HepG2 (cell line): ENCODE results near the gene CBX2.

Source experiments
- ATRX ChIP-seq: sonication (generic); formaldehyde crosslinking; IDR thresholded peaks from 2 replicates; pipeline ENCODE4 v1.4.0; 2020; ENCODE audit warnings: missing genetic modification reagents, borderline replicate concordance
- MLLT10 ChIP-seq: sonication (generic); formaldehyde crosslinking; IDR thresholded peaks from 2 replicates; pipeline ENCODE4 v1.4.0; 2020; ENCODE audit warnings: missing genetic modification reagents
- MXI1 ChIP-seq: IDR thresholded peaks from 3 replicates; pipeline ENCODE4 v1.6.1; 2012; ENCODE audit warnings: low read depth, low read length, inconsistent platforms, borderline replicate concordance
- RFX5 ChIP-seq: IDR thresholded peaks from 2 replicates; pipeline ENCODE4 v1.6.1; 2011; ENCODE audit warnings: low read depth, low read length, improper control_type of control experiment
- SIN3B ChIP-seq: fragments of 150-350 bp; IDR thresholded peaks from 2 replicates; pipeline ENCODE4 v1.6.1; 2014; ENCODE audit warnings: low read length
- TMF1 ChIP-seq: sonication (generic); formaldehyde crosslinking; IDR thresholded peaks from 2 replicates; pipeline ENCODE4 v1.8.1; 2022; ENCODE audit warnings: low read depth, missing genetic modification reagents
- ZMYM4 ChIP-seq: sonication (generic); formaldehyde crosslinking; IDR thresholded peaks from 2 replicates; pipeline ENCODE4 v1.8.1; 2023; ENCODE audit warnings: mild to moderate bottlenecking, missing genetic modification reagents
- ZNF460 ChIP-seq: sonication (generic); formaldehyde crosslinking; IDR thresholded peaks from 2 replicates; pipeline ENCODE4 v1.5.1; 2020; ENCODE audit warnings: missing genetic modification reagents, mild to moderate bottlenecking, borderline replicate concordance
- ZZZ3 ChIP-seq: sonication (generic); formaldehyde crosslinking; IDR thresholded peaks from 2 replicates; pipeline ENCODE4 v1.4.0; 2020; ENCODE audit warnings: missing genetic modification reagents, mild to moderate bottlenecking, borderline replicate concordance
- TF ChIP-seq, protein P1 (sequence below), 2 experiments: sonication (generic) in 1 of 2; formaldehyde crosslinking in 1 of 2; IDR thresholded peaks; 2 replicates each; pipeline versions ENCODE4 v1.5.1 to v1.6.1; 2011 to 2020; ENCODE audit warnings: borderline replicate concordance in 1 of 2, low read depth in 1 of 2, low read length in 1 of 2, mild to moderate bottlenecking in 1 of 2, missing genetic modification reagents in 1 of 2, moderate library complexity in 1 of 2
- TF ChIP-seq, protein P2 (sequence below), 2 experiments: IDR thresholded peaks; 2 replicates each; pipeline ENCODE4 v1.6.1; 2011 to 2012; ENCODE audit warnings: low read length in 2 of 2, borderline replicate concordance in 1 of 2, low read depth in 1 of 2, mild to moderate bottlenecking in 1 of 2, moderate library complexity in 1 of 2
- TF ChIP-seq, protein P3 (sequence below): sonication (generic); formaldehyde crosslinking; IDR thresholded peaks from 2 replicates; pipeline ENCODE4 v1.4.0; 2020; ENCODE audit warnings: mild to moderate bottlenecking, missing genetic modification reagents
- TF ChIP-seq, protein P4 (sequence below): sonication (generic); formaldehyde crosslinking; IDR thresholded peaks from 2 replicates; pipeline ENCODE4 v1.4.0; 2020; ENCODE audit warnings: missing genetic modification reagents

DNA sequence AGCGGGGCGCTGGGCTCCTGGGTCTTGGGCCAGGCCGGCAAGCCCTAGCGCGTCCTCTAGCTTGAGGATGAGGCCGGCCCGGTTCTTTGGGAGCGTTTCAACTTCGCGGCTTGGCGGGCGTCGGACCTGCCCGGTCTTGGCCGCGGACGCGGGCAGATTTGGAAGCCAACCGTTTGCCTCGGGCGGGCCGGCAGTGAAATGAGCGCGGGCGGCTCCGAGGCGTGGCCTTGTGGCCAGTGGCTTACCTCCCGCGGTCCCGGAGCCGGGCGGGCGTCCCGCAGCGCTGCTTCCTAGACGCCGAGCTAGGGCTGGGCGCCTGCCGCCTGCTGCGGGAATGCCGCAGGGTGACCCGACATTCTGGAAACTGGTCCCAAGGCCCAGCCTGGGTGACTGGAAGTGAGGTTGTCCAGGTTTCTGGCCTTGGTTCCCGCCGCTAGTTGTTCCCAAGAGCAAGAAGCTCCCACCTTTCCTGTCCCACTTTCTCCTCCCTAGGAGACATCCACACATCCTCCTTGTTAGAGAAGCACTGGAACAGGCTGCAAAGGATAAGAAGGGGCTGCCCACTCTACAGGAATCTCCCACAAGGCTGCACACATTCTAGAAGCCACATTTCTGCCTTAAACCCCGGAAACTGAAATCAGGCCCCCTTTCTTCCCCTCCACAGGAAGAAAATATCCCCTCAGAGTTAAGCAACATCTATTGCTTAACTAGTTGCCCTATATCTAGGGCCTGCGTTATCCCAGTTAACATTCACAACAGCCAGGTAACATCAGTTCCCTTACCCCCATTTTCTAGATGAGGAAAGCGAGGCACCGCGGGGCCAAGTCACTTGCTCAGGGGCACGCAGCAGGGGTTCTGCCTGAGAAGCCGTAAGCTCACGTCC is 23.4 kb downstream of the CBX2 start:
- TF ChIP-seq, protein P1, sequence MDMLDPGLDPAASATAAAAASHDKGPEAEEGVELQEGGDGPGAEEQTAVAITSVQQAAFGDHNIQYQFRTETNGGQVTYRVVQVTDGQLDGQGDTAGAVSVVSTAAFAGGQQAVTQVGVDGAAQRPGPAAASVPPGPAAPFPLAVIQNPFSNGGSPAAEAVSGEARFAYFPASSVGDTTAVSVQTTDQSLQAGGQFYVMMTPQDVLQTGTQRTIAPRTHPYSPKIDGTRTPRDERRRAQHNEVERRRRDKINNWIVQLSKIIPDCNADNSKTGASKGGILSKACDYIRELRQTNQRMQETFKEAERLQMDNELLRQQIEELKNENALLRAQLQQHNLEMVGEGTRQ (IDR thresholded peaks at IDR 0.05; ENCODE audit: low read depth, low read length): no peak
- TF ChIP-seq, protein P1 (CRISPR knock-in tag; IDR thresholded peaks at IDR 0.05; ENCODE audit: borderline replicate concordance): no peak
- TF ChIP-seq MLLT10 (CRISPR knock-in tag) (no peak), RFX5 (no peak), ZZZ3 (CRISPR knock-in tag) (no peak), ATRX (CRISPR knock-in tag) (no peak), SIN3B (no peak), MXI1 (no peak), ZNF460 (CRISPR knock-in tag) (no peak), TMF1 (CRISPR knock-in tag) (no peak), ZMYM4 (no peak)
- TF ChIP-seq, protein P2, sequence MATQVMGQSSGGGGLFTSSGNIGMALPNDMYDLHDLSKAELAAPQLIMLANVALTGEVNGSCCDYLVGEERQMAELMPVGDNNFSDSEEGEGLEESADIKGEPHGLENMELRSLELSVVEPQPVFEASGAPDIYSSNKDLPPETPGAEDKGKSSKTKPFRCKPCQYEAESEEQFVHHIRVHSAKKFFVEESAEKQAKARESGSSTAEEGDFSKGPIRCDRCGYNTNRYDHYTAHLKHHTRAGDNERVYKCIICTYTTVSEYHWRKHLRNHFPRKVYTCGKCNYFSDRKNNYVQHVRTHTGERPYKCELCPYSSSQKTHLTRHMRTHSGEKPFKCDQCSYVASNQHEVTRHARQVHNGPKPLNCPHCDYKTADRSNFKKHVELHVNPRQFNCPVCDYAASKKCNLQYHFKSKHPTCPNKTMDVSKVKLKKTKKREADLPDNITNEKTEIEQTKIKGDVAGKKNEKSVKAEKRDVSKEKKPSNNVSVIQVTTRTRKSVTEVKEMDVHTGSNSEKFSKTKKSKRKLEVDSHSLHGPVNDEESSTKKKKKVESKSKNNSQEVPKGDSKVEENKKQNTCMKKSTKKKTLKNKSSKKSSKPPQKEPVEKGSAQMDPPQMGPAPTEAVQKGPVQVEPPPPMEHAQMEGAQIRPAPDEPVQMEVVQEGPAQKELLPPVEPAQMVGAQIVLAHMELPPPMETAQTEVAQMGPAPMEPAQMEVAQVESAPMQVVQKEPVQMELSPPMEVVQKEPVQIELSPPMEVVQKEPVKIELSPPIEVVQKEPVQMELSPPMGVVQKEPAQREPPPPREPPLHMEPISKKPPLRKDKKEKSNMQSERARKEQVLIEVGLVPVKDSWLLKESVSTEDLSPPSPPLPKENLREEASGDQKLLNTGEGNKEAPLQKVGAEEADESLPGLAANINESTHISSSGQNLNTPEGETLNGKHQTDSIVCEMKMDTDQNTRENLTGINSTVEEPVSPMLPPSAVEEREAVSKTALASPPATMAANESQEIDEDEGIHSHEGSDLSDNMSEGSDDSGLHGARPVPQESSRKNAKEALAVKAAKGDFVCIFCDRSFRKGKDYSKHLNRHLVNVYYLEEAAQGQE (IDR thresholded peaks at IDR 0.05; ENCODE audit: borderline replicate concordance in 1 of 2, low read depth in 1 of 2, low read length in 2 of 2): no peak
- TF ChIP-seq, protein P3, sequence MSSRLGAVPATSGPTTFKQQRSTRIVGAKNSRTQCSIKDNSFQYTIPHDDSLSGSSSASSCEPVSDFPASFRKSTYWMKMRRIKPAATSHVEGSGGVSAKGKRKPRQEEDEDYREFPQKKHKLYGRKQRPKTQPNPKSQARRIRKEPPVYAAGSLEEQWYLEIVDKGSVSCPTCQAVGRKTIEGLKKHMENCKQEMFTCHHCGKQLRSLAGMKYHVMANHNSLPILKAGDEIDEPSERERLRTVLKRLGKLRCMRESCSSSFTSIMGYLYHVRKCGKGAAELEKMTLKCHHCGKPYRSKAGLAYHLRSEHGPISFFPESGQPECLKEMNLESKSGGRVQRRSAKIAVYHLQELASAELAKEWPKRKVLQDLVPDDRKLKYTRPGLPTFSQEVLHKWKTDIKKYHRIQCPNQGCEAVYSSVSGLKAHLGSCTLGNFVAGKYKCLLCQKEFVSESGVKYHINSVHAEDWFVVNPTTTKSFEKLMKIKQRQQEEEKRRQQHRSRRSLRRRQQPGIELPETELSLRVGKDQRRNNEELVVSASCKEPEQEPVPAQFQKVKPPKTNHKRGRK: no peak
- TF ChIP-seq, protein P4, sequence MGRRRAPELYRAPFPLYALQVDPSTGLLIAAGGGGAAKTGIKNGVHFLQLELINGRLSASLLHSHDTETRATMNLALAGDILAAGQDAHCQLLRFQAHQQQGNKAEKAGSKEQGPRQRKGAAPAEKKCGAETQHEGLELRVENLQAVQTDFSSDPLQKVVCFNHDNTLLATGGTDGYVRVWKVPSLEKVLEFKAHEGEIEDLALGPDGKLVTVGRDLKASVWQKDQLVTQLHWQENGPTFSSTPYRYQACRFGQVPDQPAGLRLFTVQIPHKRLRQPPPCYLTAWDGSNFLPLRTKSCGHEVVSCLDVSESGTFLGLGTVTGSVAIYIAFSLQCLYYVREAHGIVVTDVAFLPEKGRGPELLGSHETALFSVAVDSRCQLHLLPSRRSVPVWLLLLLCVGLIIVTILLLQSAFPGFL (CRISPR knock-in tag): no peak
